ENCODE data around the gene LSM12.
A peak's percentile ranks its signal among the peaks of the same experiment; 100 is the strongest.
"Not testable (repeated sequence)": the region's sequence is repeated elsewhere in the genome, so short reads cannot be mapped to it uniquely, and the experiment has no call there.

The LSM12 gene

GRCh38 chr17:44006598-44007345, 59.7 kb downstream of the LSM12 start:
- peak; percentile 99 for DNase-seq

- peak; percentile 18 for DNase-seq
Observed at GRCh38 chr17:44006272-44006597, 60.2 kb downstream of the LSM12 start.

GRCh38 chr17:44005527-44006271, 60.8 kb downstream of the LSM12 start:
- DNase-seq = peak; percentile 38

- no peak for DNase-seq
Observed at GRCh38 chr17:44004761-44005526, 61.5 kb downstream of the LSM12 start.

- DNase-seq = no peak
Observed at GRCh38 chr17:44004077-44004760, 62.3 kb downstream of the LSM12 start, which contains the start of gene NAGS. Gene NAGS, plus strand, starts transcription at chr17:44004622. Its CDS starts 42 bp downstream, at chr17:44004664.

GRCh38 chr17:44002141-44002848, 64.2 kb downstream of the LSM12 start:
- no peak for DNase-seq

- no peak for DNase-seq
Observed at GRCh38 chr17:44001461-44001920, 65.0 kb downstream of the LSM12 start.

GRCh38 chr17:44000871-44001460, 65.5 kb downstream of the LSM12 start:
- no peak for DNase-seq

- DNase-seq = no peak
Observed at GRCh38 chr17:44000141-44000860, 66.2 kb downstream of the LSM12 start.

GRCh38 chr17:43999024-43999423, 67.4 kb downstream of the LSM12 start:
- no peak for DNase-seq

GRCh38 chr17:43998552-43998951, 67.9 kb downstream of the LSM12 start:
- no peak for DNase-seq

- DNase-seq = not testable (repeated sequence)
Observed at GRCh38 chr17:43997180-43997579, 69.3 kb downstream of the LSM12 start.

- DNase-seq = no peak
Observed at GRCh38 chr17:43995150-43995471, 71.4 kb downstream of the LSM12 start.

GRCh38 chr17:43994272-43995149, 72.0 kb downstream of the LSM12 start:
- DNase-seq = peak; percentile 79

GRCh38 chr17:43992641-43993040, 73.8 kb downstream of the LSM12 start:
- no peak for DNase-seq

- DNase-seq = no peak
Observed at GRCh38 chr17:43988301-43988700, 78.2 kb downstream of the LSM12 start.

- no peak for DNase-seq
Observed at GRCh38 chr17:43987131-43988021, 79.1 kb downstream of the LSM12 start.

- no peak for DNase-seq
Observed at GRCh38 chr17:43986225-43986981, 80.1 kb downstream of the LSM12 start.
